Head of caudate nucleus (tissue), 42 donors: ENCODE results near the gene KLF7.

Experiments used
- DNase-seq, 42 donors: peaks; one replicate each; pipeline versions ENCODE4 v3.0.0 to v3.0.0-alpha.2; 2020 to 2021; ENCODE audit warnings: mixed read lengths in 7 of 42
- intact Hi-C: fragments of 100-400 bp; cut with DNase I; formaldehyde crosslinking; loops from one replicate; pipeline ENCODE4 v1.15.0; 2022

KLF7 gene

DNA sequence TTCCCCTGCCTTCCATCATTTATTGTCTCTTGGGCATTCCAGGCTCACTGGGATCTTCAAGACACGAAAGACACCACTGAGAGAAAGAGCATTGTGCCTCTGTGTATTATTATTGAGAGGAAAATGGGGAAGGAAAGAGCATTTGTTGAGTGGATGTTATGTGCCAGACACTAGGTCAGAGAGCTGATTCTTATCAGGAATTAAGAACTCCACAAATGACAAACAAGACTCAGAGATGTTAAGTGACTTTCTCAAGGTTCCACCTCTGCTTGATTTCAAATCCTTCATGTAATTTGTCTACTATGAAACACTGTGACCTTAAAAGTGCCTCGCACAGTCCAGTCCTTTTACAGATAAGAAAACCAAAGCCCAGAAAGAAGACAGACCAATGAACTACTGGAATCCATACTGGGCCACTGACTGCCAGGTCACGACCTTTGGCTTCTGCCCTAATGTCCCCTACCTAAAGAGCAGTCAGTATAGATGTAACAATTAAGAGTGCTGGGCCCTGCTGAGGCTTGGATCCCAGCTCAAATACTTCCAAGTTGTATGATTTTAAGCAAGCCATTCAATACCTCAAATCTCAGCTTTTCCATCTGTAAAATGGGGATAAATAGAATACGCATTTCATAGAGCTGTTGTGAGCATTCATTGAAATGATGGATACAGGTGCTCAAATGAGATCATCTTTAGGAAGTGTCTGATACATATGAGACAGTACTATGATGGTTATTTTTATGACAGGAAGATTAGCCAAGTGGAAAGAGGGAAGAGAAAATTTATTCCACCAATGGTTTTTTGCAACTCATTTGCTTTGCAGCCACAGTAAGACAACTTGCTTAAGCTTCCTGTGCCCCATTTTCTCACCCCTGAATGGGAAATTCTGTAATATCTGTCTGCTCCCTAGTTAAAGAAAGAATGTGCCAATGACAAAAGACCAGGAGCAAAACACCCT lies 10.9 kb downstream of the KLF7 start:
- intact Hi-C loops: no loop called here
- DNase-seq: no peak

DNA sequence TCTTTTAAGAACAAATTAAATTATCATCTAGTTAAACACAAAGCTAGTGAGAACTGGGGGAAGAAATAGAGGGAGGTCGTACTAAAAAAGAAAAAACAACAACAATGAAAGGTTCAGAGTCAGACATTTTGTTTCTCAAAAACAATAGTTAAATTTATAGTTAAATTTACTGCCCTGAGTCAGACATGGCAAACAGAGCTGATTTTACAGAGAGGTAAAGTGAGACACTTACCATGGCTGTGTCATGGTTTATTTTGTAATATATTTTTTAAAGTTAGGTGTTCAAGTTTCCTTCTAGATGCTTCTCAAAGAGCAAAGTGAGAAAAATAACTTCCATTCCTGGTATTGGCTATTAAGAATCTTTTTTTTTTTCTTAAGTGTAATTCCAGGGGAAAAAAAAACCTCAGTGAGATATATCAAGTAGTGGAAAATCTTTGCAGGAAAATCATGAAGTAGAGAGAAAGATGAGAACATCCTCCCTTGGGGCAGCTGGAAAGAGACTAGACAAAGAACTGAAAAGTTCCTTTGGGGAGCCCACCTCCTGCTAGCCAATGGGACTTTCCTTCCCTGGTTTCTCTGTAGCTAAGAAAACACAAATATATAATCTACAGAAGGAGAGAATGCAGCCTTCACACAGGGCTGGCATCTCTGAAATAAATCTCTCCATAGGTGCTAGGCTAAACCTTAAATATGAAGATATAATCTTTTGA lies 12.3 kb downstream of the KLF7 start:
- intact Hi-C loops: no loop called here
- DNase-seq: no peak

DNA sequence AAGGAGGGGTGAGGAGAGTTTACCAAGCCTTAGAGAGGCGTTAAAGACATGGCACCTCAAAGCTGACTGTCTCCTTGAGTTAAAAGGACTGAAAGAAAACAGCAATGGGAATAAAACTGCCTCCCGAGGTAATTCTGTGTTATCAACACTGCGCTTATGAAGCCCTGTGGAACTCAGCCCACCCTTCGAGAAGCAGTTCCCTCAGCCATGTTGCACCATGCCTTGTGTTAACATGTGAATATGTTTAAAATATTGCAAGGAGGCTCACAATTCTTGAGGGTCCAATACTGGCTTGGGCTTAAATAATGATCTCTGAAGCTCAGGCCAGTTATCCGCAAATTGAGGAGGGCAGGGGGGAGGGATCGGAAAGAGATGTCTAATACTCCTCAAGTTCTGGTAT lies 14.7 kb downstream of the KLF7 start:
- intact Hi-C loops: no loop called here
- DNase-seq: no peak

DNA sequence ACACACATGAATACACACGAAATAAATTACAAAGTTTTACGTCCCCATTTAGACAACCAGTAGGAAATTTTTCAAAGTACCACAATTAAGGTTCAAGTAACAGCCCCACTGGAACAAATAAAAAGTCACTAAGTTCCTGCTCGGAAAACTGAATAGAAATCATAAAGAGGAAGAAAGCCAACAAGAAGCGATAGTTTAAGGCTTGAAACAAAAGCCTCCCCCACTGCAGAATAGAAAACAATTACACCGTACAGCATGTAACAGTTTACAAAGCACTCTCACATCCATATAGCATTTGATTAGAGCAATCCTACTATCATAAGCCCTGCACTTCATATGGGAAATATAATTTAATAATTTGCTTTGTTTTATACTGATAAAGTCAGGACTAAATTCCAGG lies 15.5 kb downstream of the KLF7 start:
- intact Hi-C loops: no loop called here
- DNase-seq: no peak

DNA sequence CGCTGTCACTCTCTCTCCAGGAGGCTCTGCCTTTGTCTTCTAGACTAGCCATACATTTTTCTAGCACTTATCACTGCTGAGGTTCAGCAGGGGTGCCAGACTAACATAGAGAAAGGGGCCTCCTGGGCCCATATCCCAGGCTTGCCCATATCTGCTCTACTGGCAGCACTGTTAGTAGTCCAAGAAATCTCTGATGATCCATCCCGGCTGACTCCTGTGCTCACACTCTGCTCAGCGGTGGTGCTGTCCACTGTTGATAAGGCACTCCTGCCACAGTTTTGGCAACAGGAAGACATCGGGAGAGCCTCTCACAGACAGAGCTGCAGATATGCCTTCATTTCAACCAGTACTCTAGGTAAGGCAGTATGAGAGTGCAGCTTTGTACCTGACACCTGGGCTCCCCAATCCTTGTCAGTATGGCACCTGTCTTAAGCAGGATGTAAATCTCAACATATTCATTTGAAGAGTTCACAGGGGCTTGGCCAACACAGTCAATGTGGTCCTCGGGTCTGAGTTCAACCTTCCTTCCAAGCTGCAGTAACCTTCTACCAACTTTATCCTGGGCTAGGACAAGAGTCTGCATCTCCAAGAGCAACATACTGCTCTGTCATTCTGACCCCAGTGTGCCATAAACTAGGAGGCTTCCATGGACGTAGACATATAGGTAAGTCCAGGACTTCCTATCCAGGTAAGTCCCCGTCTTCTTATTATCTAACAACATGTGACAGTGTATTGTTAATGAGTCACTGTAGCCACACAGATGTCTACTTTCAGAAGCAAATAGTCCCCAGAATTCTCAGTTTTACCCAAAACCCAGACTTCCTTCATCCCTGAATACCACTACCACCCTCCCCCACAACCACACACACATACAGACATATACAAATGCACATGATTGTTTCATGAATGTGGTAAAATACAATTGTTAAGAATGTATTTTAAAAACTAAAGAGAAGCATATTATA lies 16.2 kb downstream of the KLF7 start:
- intact Hi-C loops: no loop called here
- DNase-seq: no peak

DNA sequence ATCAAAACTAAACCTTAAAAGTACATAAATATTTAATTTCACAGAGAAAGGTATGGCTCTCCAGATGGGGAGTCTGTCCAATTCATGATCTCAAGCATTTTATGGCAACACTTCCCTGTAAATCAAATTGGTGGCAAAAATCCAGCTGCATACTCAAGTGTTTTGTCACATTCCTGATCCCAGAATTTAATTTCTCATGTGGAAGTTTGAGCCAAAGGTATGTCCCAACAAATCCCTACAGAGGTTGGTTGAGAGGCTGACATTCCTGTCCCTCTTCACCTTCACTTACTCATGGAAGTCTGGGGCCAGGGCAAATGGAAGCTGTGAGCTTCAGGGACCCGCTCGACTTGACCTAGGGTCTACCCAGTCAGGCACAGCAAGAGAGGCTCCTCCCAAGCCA lies 17.7 kb downstream of the KLF7 start:
- intact Hi-C loops: no loop called here

DNA sequence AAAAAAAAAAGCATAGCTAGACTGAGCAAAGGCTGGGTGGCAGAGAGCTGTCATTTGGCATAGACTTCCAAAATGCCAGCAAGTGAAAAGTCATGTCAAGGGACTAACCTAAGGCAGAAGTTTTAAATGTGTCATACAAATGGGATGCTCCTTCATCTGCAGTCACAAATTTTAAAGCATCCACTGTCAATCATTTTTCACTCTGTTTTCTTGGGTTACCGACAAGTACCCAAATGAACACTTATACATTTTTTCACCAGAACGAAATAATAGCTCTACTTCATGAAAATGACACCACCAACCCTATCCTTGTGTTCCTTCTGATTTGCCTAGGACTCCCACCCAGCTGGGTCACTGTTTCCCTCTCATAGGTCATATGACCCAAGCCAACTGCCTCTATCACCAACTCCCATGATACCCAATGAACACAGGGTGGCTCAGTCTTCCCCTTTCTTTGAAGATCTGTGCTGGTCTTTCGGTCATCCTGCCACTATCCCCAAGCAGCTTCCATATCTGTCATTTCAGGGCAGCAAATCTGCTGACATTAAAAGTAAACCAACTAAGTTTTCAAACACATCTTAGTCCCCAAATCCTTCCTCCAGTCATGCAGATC lies 21.5 kb downstream of the KLF7 start:
- DNase-seq: peak in 1 of 42 donors; percentile 25
- intact Hi-C loops: no loop called here

More for the DNA sequence above, 17.7 kb downstream of the KLF7 start:
- DNase-seq: no peak

DNA sequence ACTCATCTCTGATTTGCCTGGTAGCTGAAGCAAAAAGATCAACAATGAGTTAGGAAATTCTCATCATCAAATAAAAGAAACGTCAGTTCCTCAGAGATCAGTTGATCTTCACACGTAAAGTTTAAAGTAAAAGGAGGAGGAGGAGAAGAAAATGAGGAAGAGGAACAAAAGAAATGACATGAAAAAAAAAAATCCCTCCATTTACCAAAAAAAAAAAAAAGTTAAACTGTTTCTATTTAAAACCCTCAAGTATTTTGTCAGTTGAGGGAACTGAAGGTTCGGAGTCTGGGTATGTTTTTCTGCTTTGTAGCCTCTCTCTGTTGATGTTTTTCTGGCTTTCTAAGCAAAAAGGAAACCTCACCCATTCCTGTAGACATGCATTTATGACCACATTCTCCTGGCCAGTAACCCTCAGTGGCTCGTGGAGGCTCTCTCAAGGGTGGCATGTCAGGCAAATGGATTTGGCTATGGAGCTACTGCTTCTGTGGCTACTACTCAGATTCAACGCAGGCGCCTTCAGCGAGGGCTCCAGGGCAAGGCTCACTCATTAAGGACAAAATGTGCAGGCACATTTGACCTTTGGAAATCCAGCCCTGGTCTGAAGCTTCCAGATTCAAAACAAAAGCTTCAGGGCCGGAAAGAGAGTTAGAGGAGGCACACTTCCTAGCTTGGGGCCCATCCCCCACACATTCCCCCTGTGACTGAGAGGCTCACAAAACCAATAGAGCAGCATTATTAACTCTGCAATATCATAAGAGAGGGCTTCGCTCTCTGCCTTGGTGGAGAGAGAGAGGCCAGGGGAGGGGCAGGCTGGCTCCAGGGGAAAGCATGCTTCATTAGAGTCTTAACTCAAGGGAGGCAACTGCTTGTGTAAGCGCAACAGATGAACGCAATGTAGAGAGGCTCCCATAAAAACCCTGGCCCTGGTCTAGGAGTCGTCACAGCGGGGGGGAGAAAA lies 22.3 kb downstream of the KLF7 start:
- peak in 41 of 42 donors; percentile 16 to 83 (median 54) for DNase-seq
- intact Hi-C loops: no loop called here

DNA sequence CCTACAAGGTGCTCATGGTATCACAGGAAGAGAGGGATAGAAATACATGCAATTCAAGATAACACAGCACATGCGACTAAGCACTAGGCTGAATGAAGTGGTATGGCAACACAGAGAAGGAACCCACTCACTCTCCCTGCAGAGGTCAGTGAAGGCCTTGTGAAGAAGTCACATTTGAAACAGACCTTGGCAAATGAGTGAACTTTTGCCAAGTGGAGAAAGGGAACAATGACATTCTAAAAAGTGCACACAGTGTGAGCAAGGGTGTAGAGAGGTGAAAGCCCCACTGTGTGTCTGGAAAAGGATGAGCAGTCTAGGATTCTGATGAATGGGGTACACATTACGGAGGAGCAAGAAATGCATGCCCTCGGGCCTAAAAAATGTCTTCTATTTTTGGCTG lies 23.3 kb downstream of the KLF7 start:
- DNase-seq: no peak
- intact Hi-C loops: no loop called here

DNA sequence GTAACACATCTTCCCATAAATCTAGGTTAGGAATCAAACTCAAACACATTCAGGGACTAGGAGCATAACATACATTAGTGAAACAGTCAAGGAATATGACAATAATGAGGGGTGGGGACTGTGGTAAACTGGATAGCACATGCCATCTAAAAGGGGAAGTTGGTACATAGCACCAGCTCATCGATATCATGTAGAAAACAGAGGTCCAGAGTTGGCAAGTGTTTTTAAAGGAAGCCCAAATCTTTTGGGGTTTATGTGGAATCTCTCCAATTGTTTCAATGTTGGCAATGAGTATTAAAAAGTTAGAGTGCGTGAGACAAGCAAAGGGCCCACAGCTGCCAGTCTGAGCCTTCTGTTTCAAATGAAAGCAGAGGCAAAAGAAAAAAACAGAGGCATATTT lies 24.4 kb downstream of the KLF7 start:
- no peak for DNase-seq
- intact Hi-C loops: no loop called here

DNA sequence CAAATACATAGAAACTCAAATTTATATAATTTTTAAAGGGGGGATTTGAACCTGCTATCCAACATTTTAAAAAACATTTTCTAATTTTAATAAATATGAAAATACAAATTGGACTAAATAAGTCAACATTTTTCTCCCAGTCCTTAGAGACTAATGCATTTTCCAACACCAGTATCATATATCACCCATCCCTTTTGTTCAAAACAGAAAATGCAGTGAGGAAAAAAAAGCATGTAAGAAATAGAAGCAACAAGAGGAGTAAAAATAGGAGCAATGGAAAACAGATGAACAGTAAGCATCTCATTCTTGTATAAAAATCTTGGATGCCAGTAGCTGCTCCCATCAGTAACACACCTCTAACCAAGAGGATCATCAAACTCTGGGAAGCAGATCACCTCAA lies 25.5 kb downstream of the KLF7 start:
- no peak for DNase-seq
- intact Hi-C loops: no loop called here

DNA sequence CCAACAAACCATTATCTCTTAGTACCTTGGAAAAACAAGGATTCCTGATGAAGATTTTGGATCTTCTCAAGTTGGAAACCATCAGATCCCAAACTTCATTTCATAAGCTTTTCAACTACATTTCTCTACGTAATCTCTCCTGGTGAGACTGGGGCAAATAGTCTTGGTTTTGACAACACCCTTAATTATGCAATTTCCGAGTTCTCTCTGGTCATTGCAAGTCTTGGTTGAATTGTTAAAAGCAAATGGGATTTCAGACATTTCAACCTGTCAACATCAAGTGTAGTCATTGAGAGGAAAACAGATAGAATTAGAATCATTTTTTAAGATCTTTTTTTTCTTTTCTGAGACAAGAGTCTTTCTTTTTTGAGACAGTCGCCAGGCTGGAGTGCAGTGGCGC lies 26.2 kb downstream of the KLF7 start:
- DNase-seq: no peak
- intact Hi-C loops: no loop called here

DNA sequence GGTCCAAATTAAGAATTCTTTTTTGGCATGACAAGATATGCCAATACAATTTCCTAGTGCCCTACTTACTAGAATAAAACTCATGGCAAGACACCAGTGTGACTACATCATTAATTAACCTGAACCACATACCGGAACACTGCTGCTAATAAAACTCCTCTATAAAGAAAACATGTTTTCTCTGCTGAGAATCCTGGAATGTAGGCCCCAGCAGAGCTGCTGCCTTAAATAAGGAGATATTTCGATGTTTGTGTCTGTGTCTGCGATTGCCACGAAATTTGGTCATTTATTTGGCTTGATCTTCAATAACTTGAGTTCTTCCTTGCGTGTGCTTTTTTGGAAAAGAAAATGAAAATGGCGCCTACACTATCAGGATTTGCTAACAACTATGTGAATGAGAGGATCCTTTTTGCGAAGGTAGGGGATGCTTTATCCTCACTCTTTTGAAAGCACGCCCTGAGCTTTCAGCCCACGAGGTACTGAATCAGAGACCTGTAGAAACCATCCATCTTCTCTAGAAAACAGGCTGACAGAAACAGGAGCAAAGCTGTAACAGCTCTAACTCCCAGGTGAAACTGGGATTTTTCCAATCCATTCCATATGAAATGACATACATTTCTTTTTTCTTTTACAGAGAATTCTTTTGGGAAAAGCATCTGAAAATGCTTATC lies 27.0 kb downstream of the KLF7 start:
- intact Hi-C loops: no loop called here
- peak in 19 of 42 donors; percentile 30 to 81 (median 60) for DNase-seq

DNA sequence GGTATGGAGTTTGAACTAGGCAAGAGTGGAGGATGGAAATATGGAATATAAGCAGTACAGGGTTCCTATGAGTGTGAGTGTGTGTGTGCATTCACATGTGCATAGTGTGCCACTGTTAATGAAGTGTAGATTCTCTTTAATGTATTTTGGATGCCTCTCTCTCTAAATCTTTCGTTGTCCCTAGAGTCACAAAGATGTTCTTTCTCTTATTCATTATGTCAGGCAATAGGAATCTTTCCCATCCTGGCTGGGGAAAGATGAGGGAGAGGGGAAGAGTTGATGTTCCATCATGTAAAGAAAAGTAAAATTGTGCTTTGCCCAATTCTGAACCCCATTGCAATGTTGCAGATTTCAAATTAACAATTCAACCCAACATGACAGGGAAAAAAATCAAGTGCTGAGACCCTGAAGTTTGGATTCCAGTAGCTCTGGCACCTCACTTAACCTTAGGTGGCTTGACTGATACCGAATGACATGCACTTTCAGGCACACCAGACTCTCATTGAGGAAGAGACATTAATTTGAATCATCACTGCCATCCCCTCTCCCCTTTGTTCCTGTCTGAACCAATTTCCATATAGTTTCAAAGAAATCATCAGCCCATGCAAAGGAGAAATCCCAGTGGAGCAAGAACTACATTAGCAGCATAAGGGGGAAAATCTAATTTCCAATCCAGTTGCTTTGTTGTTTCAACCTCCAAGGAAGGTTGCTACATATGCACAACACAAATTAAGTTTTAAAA lies 28.0 kb downstream of the KLF7 start:
- intact Hi-C loops: no loop called here

DNA sequence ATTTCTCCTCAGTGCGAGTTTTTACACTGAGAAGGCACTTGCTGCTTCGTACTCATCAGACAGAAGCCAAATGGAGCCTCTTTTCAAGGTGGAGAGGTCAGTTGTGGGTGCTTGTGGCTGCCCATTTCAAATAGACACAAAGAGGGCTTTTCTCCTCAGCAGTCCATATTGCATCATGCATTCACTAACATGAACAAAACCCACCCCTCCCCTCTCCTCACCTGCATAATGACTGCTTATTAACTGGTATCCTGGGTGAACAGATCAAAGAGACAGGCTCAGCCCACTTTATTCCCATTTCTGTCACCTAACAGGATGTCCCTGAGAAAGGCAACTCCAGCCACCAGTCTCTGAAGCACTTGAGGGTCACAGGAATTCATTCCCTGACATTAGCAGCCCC lies 28.9 kb downstream of the KLF7 start:
- intact Hi-C loops: no loop called here

More for the DNA sequence above, 28.0 kb downstream of the KLF7 start:
- DNase-seq: no peak

DNA sequence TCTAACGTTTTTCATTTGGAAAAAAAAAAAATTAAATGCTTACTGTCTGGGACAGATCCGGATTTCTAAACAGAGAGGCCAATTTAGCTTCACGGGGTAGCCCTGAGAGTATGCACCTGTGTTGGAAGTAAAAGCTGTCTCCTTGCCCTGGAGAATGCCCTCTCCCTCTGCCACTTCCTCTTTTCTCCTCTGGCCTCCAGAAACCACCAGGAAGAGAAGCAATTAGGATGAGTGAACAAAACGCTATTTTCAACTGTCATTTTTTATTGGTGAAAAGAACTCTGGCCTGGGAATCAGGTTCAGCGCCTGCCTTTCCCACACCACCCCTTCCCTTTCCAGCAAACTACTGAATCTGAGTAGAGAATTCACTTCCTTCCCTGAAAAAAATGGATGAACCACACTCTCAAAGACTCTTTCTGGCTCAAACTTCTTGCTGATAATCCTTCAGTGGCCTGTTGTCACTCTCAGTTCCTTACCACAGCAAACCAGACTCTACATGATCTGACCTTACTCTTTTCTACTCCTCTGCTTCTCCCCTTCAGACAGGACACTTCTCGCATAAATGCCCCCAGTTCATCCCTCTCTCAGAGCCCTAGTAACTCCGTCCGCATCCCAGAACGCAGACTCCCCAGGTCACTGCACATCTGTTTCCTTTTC lies 29.8 kb downstream of the KLF7 start:
- DNase-seq: no peak
- intact Hi-C loops: no loop called here

More for the DNA sequence above, 28.9 kb downstream of the KLF7 start:
- DNase-seq: no peak
